Stomach (tissue), 9 donors: Measurements from ENCODE around the gene MYL12B. TPM values are rescaled to one million over a fixed set of nuclear protein-coding genes. Genes with fewer than 3 reads are reported as not detected.
"Not testable (repeated sequence)": the region's sequence is repeated elsewhere in the genome, so short reads cannot be mapped to it uniquely, and the experiment has no call there.

Experiments
- DNase-seq, 2 donors: peaks; one replicate each; pipeline versions ENCODE4 v3.0.0 to v3.0.0-alpha.2; 2013 to 2019
- H3K27ac ChIP-seq, 5 donors: fragments of 200-600 bp in 4 of 5; sonication (generic) in 4 of 5; one replicate each; pipeline ENCODE4 v1.5.1; 2013 to 2019; ENCODE audit warnings: mild to moderate bottlenecking in 1 of 5, moderate library complexity in 1 of 5
- H3K27me3 ChIP-seq, 3 donors: fragments of 200-600 bp; sonication (generic); one replicate each; pipeline ENCODE4 v1.5.1; 2017 to 2019; ENCODE audit warnings: mixed run types in 1 of 3
- H3K36me3 ChIP-seq, 4 donors: fragments of 200-600 bp; sonication (generic); 1 replicate in 3 of 4; 2 replicates in 1 of 4; pipeline ENCODE4 v1.5.1; 2016 to 2019
- H3K4me1 ChIP-seq, 4 donors: fragments of 200-600 bp; sonication (generic); one replicate each; pipeline ENCODE4 v1.5.1; 2016 to 2019
- H3K4me3 ChIP-seq, 4 donors: fragments of 200-600 bp; sonication (generic) in 3 of 4; one replicate each; pipeline ENCODE4 v1.5.1; 2016 to 2019; ENCODE audit warnings: mild to moderate bottlenecking in 1 of 4
- H3K9me3 ChIP-seq, 4 donors: fragments of 200-600 bp; sonication (generic); one replicate each; pipeline ENCODE4 v1.5.1; 2016 to 2019
- CTCF ChIP-seq, 7 experiments: fragments of 450-650 bp in 4 of 7; fragments of 200-600 bp in 3 of 7; sonication (generic) in 3 of 7; IDR thresholded peaks; one replicate each; pipeline ENCODE4 v1.5.1; 2016 to 2019; ENCODE audit warnings: antibody characterized with exemption in 7 of 7, control low read depth in 2 of 7, mild to moderate bottlenecking in 1 of 7
- EP300 ChIP-seq: sonication (generic); formaldehyde crosslinking; IDR thresholded peaks from one replicate; pipeline ENCODE4 v1.6.1; 2017; ENCODE audit warnings: antibody characterized with exemption
- POLR2A ChIP-seq, 4 donors: fragments of 450-650 bp; IDR thresholded peaks; one replicate each; pipeline ENCODE4 v1.6.1; 2016; ENCODE audit warnings: antibody characterized with exemption in 4 of 4, control low read depth in 2 of 4, mild to moderate bottlenecking in 1 of 4, moderate library complexity in 1 of 4
- POLR2AphosphoS5 ChIP-seq, 3 donors: sonication (generic); formaldehyde crosslinking; IDR thresholded peaks; one replicate each; pipeline ENCODE4 v1.6.1; 2016; ENCODE audit warnings: antibody characterized with exemption in 3 of 3
- WGBS, 5 donors: extraction: QIAGEN DNeasy Blood & Tissue Kit in 3 of 5; methylation state at CpG; one replicate each; pipeline versions ENCODE4 v1.1.5 to v1.1.7; 2013 to 2018; 5-methylcytosine and 5-hydroxymethylcytosine counted together
- intact Hi-C: fragments of 100-400 bp; cut with DNase I; formaldehyde crosslinking; loops from one replicate; pipeline ENCODE4 v1.15.1; 2023; ENCODE audit warnings: low total_unique reads
- polyA plus RNA-seq, 3 donors: library from polyadenylated mRNA; stranded (reverse); fragments of 200-250 nt; gene quantifications; one replicate each; pipeline ENCODE4 v1.2.3, GENCODE V29; 2013
- total RNA-seq, 5 donors: library from RNA; depleted of rRNA; stranded (reverse); fragments of >200 nt; gene quantifications; one replicate each; pipeline versions ENCODE4 v1.1.0 to v1.2.3, GENCODE V29; 2014 to 2016
- donor health status: healthy with polysubstance abuse.
- donor health status: Bipolar disorder and iron deficiency.
- donor health status: healthy.

The MYL12B gene
- total and polyA plus RNA-seq, 8 donors = 89.2 to 738 (median 312) TPM

GRCh38 chr18:3269241-3269913 lies 7.4 kb downstream of the MYL12B start:
- intact Hi-C loops = no loop called here
- 79 to 89% (median 86%) methylated on average over 4 of the region's 4 CpGs for WGBS, 5 donors
- DNase-seq = no peak
- Histone ChIP-seq H3K4me3 (no peak overlapping the region), H3K36me3 (peaks cover 11 to 18% (median 18%) of the 10 kb centered on the region in 4 donors), H3K4me1 (peaks cover 49 to 79% (median 66%) of the 10 kb centered on the region in 4 donors), H3K27me3 (no peaks in the 10 kb centered on the region), H3K27ac (peak overlapping the region in 2 of 5 donors; percentile 23), H3K9me3 (no peaks in the 10 kb centered on the region)
- TF ChIP-seq EP300 (no peak), POLR2AphosphoS5 (IDR thresholded peaks at IDR 0.05) (no peak), CTCF (IDR thresholded peaks at IDR 0.05) (no peak), POLR2A (IDR thresholded peaks at IDR 0.05) (no peak)

GRCh38 chr18:3269914-3270299 lies 8.0 kb downstream of the MYL12B start:
- Histone ChIP-seq H3K4me3 (no peak overlapping the region), H3K27me3 (no peaks in the 10 kb centered on the region), H3K9me3 (no peaks in the 10 kb centered on the region), H3K27ac (peak overlapping the region in 1 of 5 donors; percentile 23), H3K4me1 (peaks cover 43 to 74% (median 60%) of the 10 kb centered on the region in 4 donors), H3K36me3 (peaks cover 16 to 23% (median 23%) of the 10 kb centered on the region in 4 donors)
- intact Hi-C loops = loop anchor here (10.0 kb wide), 1 partner anchor 735 kb away; no protein-coding TSS in a partner anchor
- TF ChIP-seq EP300 (no peak), POLR2A (IDR thresholded peaks at IDR 0.05) (no peak), POLR2AphosphoS5 (IDR thresholded peaks at IDR 0.05) (no peak), CTCF (IDR thresholded peaks at IDR 0.05) (no peak)
- 92 to 100% (median 98%) methylated on average over 1 of the region's 1 CpG for WGBS, 5 donors
- DNase-seq = no peak

GRCh38 chr18:3273042-3273441 lies 11.1 kb downstream of the MYL12B start:
- no peak overlapping the region for H3K27ac ChIP-seq
- H3K4me1 ChIP-seq = peaks cover 15 to 46% (median 29%) of the 10 kb centered on the region in 4 donors
- TF ChIP-seq POLR2AphosphoS5 (IDR thresholded peaks at IDR 0.05) (no peak), EP300 (no peak), POLR2A (IDR thresholded peaks at IDR 0.05) (no peak), CTCF (IDR thresholded peaks at IDR 0.05) (no peak)
- no peak overlapping the region for H3K4me3 ChIP-seq
- peaks cover 31 to 54% (median 54%) of the 10 kb centered on the region in 4 donors for H3K36me3 ChIP-seq
- H3K27me3 ChIP-seq = no peaks in the 10 kb centered on the region
- H3K9me3 ChIP-seq = no peaks in the 10 kb centered on the region
- WGBS, 5 donors = 43 to 55% (median 52%) methylated on average over 3 of the region's 3 CpGs
- intact Hi-C loops = loop anchor here (10.0 kb wide), 1 partner anchor 732 kb away; no protein-coding TSS in a partner anchor
- DNase-seq = no peak

- H3K27ac ChIP-seq, DNase-seq, H3K4me3 ChIP-seq, H3K27me3 ChIP-seq, H3K9me3 ChIP-seq: not testable (repeated sequence)
- Histone ChIP-seq H3K36me3 (peaks cover 35 to 67% (median 65%) of the 10 kb centered on the region in 4 donors), H3K4me1 (peaks cover 0 to 21% (median 4%) of the 10 kb centered on the region in 4 donors)
- WGBS, 5 donors = 75 to 85% (median 81%) methylated on average over 7 of the region's 7 CpGs
- intact Hi-C loops = loop anchor here (10.0 kb wide), 1 partner anchor 727 kb away; no protein-coding TSS in a partner anchor
Measured at GRCh38 chr18:3277643-3278213, 15.8 kb downstream of the MYL12B start.
